ENCODE measurements around the gene SMPD4.
"Not testable (repeated sequence)": the region's sequence is repeated elsewhere in the genome, so short reads cannot be mapped to it uniquely, and the experiment has no call there.

The SMPD4 gene

GRCh38 chr2:130157354-130157753 is 24.0 kb downstream of the SMPD4 start:
- not testable (repeated sequence) for FAIRE-seq

DNA sequence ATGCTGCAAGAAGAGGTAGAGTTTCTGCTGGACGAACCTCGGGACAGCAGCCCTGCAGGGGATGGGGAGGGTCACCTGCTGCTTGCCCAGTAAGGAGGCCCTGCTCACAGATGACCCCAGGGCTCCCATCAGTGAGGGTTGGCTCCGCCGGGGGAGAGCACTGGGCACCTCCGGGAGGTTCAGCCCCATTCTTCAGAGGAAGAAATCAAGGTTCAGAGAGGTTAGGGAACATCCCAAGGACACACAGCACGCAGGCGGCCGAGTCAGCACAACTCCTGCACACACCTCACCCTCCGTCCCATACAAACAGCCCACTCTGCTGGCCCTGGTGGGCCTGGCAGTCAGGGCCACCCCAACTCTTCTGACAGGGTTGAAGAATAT is 24.8 kb downstream of the SMPD4 start:
- FAIRE-seq: no peak

- not testable (repeated sequence) for FAIRE-seq
Observed at GRCh38 chr2:130155956-130156623, 25.3 kb downstream of the SMPD4 start.

DNA sequence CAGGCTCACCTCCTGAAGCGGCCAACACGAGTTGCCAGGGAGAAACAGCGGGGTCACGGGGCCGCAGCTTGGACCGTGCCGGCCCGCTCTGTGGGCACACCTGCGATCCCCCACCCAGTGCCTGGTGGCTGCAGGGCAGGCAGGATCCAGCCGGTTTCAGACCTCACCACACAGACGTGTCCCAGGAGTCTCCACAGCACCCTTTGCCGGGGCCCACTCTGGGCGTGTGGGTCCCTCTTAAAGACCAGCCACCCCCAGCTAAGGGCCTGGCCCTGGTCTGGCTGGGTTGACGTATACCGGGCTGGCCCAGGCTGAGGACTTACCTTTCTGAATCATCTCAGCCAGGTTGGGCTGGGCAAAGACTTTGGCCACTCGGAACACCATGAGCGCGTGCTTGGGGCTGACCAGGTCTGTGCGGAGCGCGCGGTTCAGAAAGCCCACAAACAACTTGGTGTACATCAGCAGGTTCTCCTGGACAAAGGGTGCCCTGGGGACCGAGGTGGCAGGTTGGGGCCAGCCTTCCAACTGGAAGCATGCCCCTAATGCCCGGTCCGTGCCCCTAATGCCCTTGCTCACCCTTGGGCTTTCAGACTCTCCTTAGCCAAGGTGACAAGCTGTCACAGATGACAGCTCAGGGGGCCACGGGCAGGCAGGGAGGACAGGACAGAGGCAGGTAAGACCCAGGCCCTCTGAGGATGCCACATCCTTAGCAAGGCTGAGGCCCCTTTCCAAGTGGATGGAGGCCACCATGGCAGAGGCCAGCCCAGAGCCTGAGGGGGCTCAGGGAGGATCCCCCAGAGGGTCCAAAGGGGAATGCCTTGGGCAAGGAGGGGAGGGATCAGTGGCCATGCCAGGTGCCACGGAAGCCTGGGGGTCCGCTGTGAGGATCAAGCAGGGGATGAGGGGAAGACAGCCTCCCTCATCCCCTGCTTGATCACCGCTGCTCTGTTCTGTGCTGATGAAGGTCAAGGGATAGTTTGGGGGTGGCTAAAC is 26.3 kb downstream of the SMPD4 start:
- no peak for FAIRE-seq

DNA sequence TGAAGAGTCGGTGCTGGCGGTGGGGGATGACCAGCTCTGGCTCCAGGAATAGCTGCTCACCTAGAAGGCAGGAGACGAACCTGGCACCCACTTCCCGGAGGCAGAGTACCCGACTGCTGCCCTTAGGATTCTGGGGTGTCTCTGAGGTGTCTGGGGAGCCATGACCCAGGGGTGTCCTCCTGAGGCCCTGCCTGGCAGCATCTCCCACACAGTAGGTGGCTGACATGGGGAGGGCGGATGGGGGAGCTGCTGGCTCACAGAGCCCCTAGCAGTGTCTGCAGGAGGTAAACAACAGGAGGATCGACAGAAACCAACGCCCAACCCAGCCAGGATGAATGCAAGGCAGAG is 27.0 kb downstream of the SMPD4 start:
- not testable (repeated sequence) for FAIRE-seq

- FAIRE-seq: not testable (repeated sequence)
Observed at GRCh38 chr2:130153721-130154422, 27.5 kb downstream of the SMPD4 start.

DNA sequence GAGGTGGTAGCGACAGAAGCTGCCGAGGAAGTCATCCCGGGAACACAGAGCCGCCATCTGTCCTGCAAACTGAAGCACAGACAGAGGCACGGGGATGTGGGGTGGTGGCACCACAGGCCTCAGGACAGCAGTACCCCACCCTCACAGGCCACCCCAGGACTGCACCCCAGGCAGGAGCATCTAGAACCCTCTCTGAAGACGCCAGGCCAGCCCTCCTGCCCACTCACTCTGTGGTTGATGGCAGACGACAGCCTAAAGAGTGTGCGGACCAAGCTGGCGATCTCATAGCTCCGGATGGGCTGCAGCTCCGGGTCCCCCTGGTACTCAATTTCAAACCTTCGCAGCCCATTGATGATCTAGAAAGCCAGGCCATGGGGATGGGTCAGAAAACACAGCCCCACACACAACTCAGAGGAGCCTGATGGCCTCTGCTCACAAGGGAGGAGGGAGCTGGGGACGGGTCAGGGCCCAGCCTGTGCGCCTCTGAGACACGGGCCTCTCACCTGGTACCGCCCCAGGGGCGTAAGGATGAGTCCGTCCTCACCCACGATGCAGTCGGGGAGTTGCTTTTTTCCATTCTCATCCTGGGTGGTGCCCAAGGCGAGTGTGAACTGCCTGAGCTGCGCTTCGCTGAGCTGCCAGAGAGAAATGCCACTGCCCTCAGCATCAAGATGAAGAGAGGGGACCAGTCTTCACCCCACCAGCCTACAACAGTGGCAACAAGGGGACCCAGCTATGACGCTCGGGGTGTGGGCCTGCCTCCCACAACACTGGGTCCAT is 28.4 kb downstream of the SMPD4 start:
- no peak for FAIRE-seq

DNA sequence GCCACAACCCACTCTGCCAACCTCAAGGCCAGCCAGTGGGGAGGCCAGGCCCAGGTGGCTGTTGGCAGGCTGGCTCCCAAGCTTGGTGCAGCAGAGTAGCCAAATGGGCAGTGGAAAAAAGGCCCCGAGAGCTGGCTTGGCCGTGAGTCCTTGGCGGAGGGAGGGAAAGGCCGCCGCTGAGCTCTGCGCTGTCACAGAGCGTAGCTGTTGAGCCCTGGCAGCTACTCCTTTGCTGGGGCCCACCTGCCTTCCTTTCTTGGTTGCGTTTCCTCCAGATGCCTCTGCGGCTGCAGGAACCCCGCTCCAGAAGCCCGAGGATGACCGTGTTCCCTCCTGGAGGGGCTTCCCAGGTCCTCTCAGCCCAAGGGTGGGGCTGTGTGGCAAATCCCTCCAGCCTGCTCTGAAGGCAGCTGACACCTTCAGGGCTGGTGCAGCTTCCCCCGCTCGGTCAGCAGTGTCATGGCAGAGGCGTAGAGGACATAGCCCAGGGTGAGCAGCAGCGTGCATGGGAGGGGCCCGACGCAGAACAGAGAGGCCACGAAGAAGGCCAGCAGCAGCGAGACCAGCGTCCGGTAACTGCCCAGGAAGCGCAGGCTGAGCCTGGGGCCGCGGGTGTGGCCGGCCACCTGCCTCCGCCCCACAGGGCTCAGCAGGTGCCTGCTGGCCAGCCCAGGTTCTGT is 29.1 kb downstream of the SMPD4 start:
- FAIRE-seq: not testable (repeated sequence)

DNA sequence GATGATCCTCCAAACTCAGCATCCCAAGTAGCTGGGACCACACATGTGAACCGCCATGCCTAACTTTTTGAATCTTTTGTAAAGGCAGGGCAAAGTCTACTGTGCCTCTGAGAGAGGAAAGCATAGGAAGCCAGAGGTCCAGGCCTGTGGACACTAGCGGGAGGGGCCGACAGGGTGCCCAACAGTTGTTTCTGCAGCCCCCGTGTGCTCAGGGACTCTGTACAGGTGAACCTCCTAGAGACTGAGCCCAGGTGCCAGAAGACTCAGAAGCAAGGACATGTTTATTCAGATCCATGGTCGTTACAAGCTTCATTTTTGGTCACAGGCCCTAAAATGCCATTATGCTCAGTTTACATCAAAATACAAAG is 30.3 kb downstream of the SMPD4 start:
- not testable (repeated sequence) for FAIRE-seq

DNA sequence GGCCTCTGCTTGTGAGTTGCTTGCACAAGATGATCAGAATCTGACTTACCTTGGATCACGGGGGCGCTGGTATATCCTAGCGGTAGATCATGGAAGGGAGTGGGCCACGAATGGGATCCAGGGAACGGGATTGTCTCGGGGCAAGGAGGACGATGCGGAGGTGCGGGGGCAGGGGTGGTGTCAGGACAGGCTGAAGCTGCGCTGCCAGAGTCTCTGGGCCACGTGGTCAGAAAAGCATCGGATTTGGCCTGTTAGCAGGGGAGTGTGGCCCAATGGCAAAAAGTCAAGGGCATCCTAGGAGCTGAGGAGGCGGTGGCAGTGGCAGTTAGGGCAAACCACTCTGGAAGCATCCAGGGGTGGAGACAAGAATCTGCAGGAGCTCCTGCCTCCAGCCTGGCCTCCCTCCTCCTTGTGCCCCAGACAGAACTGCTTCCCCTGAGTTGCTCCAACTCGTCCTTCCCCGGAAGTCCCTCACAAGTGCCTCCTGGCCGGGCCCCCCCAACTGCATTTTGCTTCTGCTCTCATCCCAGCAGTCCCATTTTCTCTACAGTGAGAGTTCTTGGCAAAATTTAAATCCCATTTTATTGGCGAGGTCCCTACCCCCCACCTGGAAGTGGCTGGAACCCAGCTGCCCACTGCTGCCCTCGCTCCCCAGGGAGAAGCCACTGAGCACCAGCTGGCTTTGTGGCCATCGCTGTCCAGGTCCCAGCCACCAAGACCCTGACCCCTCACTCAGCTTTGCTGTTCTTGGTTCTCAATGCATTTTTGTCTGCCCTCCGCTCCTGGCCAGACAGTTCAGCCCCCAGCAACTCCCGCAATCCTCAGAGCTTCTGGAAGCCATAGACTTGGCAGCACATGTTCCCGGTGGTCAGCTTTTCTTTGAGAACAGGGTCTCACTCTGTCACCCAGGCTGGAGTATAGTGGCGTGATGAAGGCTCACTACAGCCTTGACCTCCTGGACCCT is 30.9 kb downstream of the SMPD4 start:
- no peak for FAIRE-seq

DNA sequence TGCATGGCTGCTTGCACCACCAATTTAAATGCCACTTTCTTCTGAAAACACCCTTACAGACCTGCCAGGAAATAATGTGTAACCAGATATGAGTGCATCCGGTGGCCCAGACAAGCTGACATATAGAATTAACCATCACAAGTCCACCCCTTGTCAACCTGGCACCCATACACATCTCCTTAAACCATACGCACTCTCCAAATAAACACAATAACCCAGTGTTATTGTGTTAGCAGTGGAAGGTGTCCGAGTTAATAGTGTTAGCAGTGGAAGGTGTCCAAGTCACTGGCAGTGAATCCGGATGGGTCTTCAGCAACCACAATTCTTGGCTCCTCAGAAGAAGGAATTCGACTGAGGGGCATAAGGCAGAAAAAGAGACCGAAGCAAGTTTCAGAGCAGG is 32.9 kb downstream of the SMPD4 start:
- FAIRE-seq: not testable (repeated sequence)

GRCh38 chr2:130145006-130145414 is 36.4 kb downstream of the SMPD4 start, which contains the start of gene CCDC74B:
CCDC74B (minus strand) TSS chr2:130145112; CDS start chr2:130144996, 116 bp downstream.
- FAIRE-seq: not testable (repeated sequence)

DNA sequence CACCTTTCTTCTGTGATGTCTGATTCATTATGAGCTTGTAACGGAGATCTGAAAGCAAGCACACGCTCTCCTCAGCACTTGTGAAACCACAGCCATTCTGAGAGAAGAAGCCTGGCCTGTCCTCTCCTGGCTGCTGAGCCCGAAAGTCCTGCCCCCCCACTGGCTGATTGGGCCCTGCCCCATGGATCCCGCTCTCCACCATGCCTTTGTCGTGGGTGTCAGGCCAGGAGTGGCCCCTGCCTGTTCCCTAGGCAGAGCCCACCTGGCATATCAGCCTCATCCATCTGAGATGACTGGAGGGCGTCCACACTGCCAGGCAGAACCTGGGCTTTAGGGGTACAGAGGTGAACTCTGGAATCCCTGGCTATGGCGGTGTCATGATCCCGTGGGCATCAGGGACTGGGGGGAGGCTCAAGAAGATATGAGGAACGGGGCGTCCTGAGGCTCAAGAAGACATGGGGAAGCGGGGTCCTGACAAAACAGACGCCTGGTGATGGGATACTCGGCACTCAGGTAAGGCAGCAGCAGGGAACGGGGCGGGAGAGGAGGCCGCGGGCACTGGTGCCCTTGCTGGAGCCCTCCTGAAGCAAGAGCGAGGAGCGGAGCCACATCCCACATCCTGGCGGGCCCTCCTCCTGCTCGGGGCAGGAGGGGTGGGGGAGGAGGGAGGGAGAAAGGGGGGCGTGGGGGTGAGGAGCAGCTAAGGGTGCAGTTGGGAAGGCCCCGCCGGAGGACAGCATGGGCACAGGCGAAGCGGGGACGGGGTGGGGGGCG is 37.9 kb downstream of the SMPD4 start:
- FAIRE-seq: not testable (repeated sequence)

DNA sequence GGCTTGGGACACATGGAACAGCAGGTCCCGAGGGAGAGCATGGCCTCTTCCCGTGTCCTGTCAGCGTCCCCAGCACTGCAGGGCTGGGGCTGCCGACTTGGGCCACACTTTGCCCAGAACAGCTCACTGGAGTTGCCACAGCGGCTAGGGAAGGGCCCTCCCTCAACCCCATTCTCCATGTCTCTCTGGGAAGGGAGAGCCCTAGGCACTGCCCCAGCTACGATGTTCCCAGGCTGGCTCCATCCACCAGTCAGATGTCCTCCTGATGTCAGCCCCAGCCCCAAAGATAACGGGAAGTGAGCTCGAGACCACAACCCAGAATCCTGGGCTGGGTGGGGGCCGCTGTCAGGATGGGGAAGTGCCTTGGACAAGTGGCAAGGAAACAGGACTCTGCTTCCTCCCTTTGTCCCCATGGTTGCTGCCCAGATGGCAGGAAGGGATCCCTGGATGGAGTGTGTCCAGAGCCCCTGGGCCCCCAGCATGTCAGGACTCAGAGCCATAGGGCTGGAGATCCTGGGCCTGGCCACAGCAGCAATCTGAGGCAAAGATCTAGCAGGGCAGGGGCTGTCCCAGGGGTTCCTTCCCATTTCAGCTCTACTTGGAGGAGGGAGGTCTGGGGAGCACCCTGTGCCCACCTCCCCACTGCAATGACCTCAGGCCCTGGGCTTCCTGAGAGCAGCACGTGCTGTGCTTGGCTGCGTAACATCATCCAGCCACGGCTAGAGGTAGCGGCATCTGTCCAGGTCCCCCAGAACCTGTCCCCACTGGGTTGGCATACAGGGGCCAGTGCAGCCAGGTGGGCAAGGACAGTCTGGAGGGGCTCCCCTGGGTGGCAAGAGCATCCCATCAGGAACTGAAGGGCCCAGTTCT is 38.8 kb downstream of the SMPD4 start:
- FAIRE-seq: not testable (repeated sequence)

GRCh38 chr2:130141645-130142370 is 39.6 kb downstream of the SMPD4 start:
- not testable (repeated sequence) for FAIRE-seq

DNA sequence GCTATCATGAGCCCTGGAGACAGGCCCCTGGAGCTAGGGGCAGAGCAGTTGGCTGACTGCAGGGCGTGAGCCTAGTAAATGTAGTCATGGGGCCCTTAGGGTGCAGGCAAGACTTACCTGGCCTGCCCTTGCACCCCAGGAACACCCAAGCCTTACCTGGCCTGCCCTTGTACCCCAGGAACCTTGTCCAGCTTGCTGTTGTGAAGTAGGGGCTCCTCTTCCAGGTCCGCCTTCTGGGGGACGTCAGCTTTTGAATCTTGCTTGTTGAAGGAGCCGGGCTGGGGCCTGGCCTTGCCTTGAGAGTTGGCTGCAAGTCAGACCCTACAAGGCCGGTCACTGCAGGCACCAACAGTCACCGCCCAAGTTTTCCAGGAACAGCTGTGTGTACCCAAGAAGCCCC is 40.4 kb downstream of the SMPD4 start:
- FAIRE-seq: not testable (repeated sequence)

GRCh38 chr2:130140516-130140915 is 40.9 kb downstream of the SMPD4 start:
- not testable (repeated sequence) for FAIRE-seq
